ENCODE measurements around the gene POLR3E. TPM values are rescaled to one million over a fixed set of nuclear protein-coding genes. Genes with fewer than 3 reads are reported as not detected.
"Not testable (repeated sequence)": the region's sequence is repeated elsewhere in the genome, so short reads cannot be mapped to it uniquely, and the experiment has no call there.

Gene POLR3E
- total RNA-seq, 1 experiment from 2014 or later = 103 TPM

DNA sequence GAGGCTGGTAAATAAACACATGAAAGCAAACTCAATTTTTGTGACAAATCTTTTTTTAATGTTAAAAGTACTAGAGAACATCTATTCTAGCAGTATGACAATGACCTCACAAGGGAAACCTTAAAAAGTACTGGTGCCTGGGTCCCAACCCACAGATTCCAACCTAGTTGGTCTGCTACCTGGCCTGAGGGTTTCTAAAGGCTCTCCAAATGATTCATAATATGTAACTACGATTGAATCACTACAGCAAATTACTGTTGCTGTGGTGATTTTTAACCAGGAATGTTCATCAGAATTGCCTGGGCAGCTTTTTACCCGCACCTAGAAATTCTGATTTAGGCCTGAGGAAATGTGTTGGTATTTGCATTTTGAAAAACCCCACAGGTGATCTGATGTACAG is 51.1 kb downstream of the POLR3E start:
- H2BK120ac ChIP-seq (ENCODE audit: low read depth, low read length, poor library complexity, severe bottlenecking) = no peak overlapping the region
- H2BK15ac ChIP-seq (ENCODE audit: low read depth, low read length) = no peak overlapping the region
- H3K14ac ChIP-seq (ENCODE audit: insufficient read depth, low read length) = no peak overlapping the region
- H4K5ac ChIP-seq (ENCODE audit: insufficient read length, low read depth, low read length) = no peak overlapping the region
- H2AK5ac ChIP-seq (ENCODE audit: insufficient read length, low read length) = no peak overlapping the region
- Mint-ChIP-seq H3K27me3 (ENCODE audit: low read depth) (no peaks in the 10 kb centered on the region), H3K36me3 (ENCODE audit: insufficient read depth in 1 of 3, low read depth in 3 of 3) (peaks cover 44 to 75% (median 70%) of the 10 kb centered on the region in 3 experiments), H3K4me1 (peaks cover 7 to 12% of the 10 kb centered on the region in 2 experiments), H3K27ac (no peak overlapping the region; a peak in 1 of 7 replicates), H3K4me3 (no peak overlapping the region), H3K9me3 (peaks cover 0 to 4% of the 10 kb centered on the region in 2 experiments; a peak in 1 of 5 replicates)
- no peak overlapping the region for H3K9ac ChIP-seq (ENCODE audit: extremely low read depth, insufficient read length, low read length)
- no peak overlapping the region for H3K27ac ChIP-seq (ENCODE audit: insufficient read length, low read depth, low read length)
- H3K23ac ChIP-seq (ENCODE audit: insufficient read length, low read depth, low read length) = no peak overlapping the region
- no peak overlapping the region for H2AFZ ChIP-seq (ENCODE audit: low read length)
- TF ChIP-seq, protein P1, sequence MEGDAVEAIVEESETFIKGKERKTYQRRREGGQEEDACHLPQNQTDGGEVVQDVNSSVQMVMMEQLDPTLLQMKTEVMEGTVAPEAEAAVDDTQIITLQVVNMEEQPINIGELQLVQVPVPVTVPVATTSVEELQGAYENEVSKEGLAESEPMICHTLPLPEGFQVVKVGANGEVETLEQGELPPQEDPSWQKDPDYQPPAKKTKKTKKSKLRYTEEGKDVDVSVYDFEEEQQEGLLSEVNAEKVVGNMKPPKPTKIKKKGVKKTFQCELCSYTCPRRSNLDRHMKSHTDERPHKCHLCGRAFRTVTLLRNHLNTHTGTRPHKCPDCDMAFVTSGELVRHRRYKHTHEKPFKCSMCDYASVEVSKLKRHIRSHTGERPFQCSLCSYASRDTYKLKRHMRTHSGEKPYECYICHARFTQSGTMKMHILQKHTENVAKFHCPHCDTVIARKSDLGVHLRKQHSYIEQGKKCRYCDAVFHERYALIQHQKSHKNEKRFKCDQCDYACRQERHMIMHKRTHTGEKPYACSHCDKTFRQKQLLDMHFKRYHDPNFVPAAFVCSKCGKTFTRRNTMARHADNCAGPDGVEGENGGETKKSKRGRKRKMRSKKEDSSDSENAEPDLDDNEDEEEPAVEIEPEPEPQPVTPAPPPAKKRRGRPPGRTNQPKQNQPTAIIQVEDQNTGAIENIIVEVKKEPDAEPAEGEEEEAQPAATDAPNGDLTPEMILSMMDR (conservative IDR thresholded peaks at IDR 0.05) = no peak
- no peaks in the 10 kb centered on the region for H3K79me1 ChIP-seq (ENCODE audit: insufficient read depth, low read depth, low read length, poor library complexity, severe bottlenecking)
- H2BK5ac ChIP-seq (ENCODE audit: insufficient read length, low read length) = no peak overlapping the region
- no peak overlapping the region for H3K4ac ChIP-seq (ENCODE audit: low read depth, low read length)
- H4K8ac ChIP-seq (replicated peaks; ENCODE audit: insufficient read length, low read depth, low read length) = no peak overlapping the region
- H3K56ac ChIP-seq (ENCODE audit: insufficient read length, low read depth, low read length) = no peak overlapping the region
- no peak overlapping the region for H2BK20ac ChIP-seq (ENCODE audit: low read depth, low read length, poor library complexity, severe bottlenecking)
- H3K79me2 ChIP-seq (ENCODE audit: insufficient read depth, low read length) = 0 out of 2 replicates have a peak, but pooled peaks cover 2% of the 10 kb centered on the region
- peaks cover 3% of the 10 kb centered on the region; the same call in 1 of the 2 replicates for H3K4me1 ChIP-seq (ENCODE audit: insufficient read depth, low read length)
- WGBS (ENCODE audit: extremely low coverage, insufficient read length, low lambda C conversion rate) = no CpG with 5 or more reads among the region's 2 CpGs
- H3K9me3 ChIP-seq (ENCODE audit: control insufficient read depth, low read depth, low read length) = no peaks in the 10 kb centered on the region
- no peak overlapping the region for H3K4me2 ChIP-seq (ENCODE audit: insufficient read depth, insufficient read length, low read length)
- no peak overlapping the region for H3K18ac ChIP-seq (ENCODE audit: insufficient read length, low read depth, low read length)
- H2BK12ac ChIP-seq (ENCODE audit: insufficient read length, low read depth, low read length) = no peak overlapping the region
- DNase-seq = no peak
- no peaks in the 10 kb centered on the region for H4K20me1 ChIP-seq (ENCODE audit: control insufficient read depth, insufficient read depth, insufficient read length)
- H3K23me2 ChIP-seq (ENCODE audit: insufficient read length, low read depth, low read length, poor library complexity, severe bottlenecking) = no peaks in the 10 kb centered on the region
- H3K27me3 ChIP-seq (ENCODE audit: insufficient read depth, low read length) = no peaks in the 10 kb centered on the region
- no peak overlapping the region for H4K91ac ChIP-seq (ENCODE audit: insufficient read length, low read depth, low read length)
- H3T11ph ChIP-seq (ENCODE audit: low read length) = no peak overlapping the region

DNA sequence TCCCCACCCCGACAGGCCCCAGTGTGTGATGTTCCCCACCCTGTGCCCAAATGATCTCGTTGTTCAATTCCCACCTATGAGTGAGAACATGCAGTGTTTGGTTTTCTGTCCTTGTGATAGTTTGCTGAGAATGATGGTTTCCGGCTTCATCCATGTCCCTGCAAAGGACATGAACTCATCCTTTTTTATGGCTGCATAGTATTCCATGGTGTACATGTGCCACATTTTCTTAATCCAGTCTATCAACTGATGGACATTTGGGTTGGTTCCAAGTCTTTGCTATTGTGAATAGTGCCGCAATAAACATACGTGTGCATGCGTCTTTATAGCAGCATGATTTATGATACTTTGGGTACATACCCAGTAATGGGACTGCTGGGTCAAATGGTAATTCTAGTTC is 53.8 kb downstream of the POLR3E start:
- H3K23me2 ChIP-seq (ENCODE audit: insufficient read length, low read depth, low read length, poor library complexity, severe bottlenecking); H3K18ac ChIP-seq (ENCODE audit: insufficient read length, low read depth, low read length); H3T11ph ChIP-seq (ENCODE audit: low read length); H4K91ac ChIP-seq (ENCODE audit: insufficient read length, low read depth, low read length); H4K8ac ChIP-seq (replicated peaks; ENCODE audit: insufficient read length, low read depth, low read length); H2BK5ac ChIP-seq (ENCODE audit: insufficient read length, low read length); H2BK120ac ChIP-seq (ENCODE audit: low read depth, low read length, poor library complexity, severe bottlenecking); H3K4me1 ChIP-seq (ENCODE audit: insufficient read depth, low read length); H3K79me2 ChIP-seq (ENCODE audit: insufficient read depth, low read length); H3K27me3 ChIP-seq (ENCODE audit: insufficient read depth, low read length); H4K5ac ChIP-seq (ENCODE audit: insufficient read length, low read depth, low read length); H2BK15ac ChIP-seq (ENCODE audit: low read depth, low read length); H2AFZ ChIP-seq (ENCODE audit: low read length); H3K4me2 ChIP-seq (ENCODE audit: insufficient read depth, insufficient read length, low read length); H3K27ac Mint-ChIP-seq; H3K4ac ChIP-seq (ENCODE audit: low read depth, low read length); H3K27me3 Mint-ChIP-seq (ENCODE audit: low read depth); H3K79me1 ChIP-seq (ENCODE audit: insufficient read depth, low read depth, low read length, poor library complexity, severe bottlenecking); H3K27ac ChIP-seq (ENCODE audit: insufficient read length, low read depth, low read length); H3K23ac ChIP-seq (ENCODE audit: insufficient read length, low read depth, low read length); H3K56ac ChIP-seq (ENCODE audit: insufficient read length, low read depth, low read length); DNase-seq; H3K9me3 Mint-ChIP-seq; H2BK12ac ChIP-seq (ENCODE audit: insufficient read length, low read depth, low read length); H3K14ac ChIP-seq (ENCODE audit: insufficient read depth, low read length); H2BK20ac ChIP-seq (ENCODE audit: low read depth, low read length, poor library complexity, severe bottlenecking); H4K20me1 ChIP-seq (ENCODE audit: control insufficient read depth, insufficient read depth, insufficient read length); H3K9me3 ChIP-seq (ENCODE audit: control insufficient read depth, low read depth, low read length); H3K9ac ChIP-seq (ENCODE audit: extremely low read depth, insufficient read length, low read length); H2AK5ac ChIP-seq (ENCODE audit: insufficient read length, low read length); H3K4me3 Mint-ChIP-seq: not testable (repeated sequence)
- no CpG with 5 or more reads among the region's 6 CpGs for WGBS (ENCODE audit: extremely low coverage, insufficient read length, low lambda C conversion rate)
- peaks cover 19 to 24% of the 10 kb centered on the region in 2 experiments for H3K4me1 Mint-ChIP-seq
- peaks cover 46 to 68% (median 65%) of the 10 kb centered on the region in 3 experiments for H3K36me3 Mint-ChIP-seq (ENCODE audit: insufficient read depth in 1 of 3, low read depth in 3 of 3)
